Endothelial cell (in vitro differentiated cells): Measurements from ENCODE around the gene RTN3. TPM values are rescaled to one million over a fixed set of nuclear protein-coding genes. Genes with fewer than 3 reads are reported as not detected.

Experiments used
- DNase-seq: peaks from one replicate; pipeline ENCODE4 v3.0.0; 2021; ENCODE audit warnings: low spot score
- H3K27ac Mint-ChIP-seq: one replicate; pipeline ENCODE4 v1.8.0; 2021; ENCODE audit warnings: mixed read lengths, inconsistent platforms; ENCODE audit not compliant: unreplicated experiment
- H3K27me3 Mint-ChIP-seq: one replicate; pipeline ENCODE4 v1.8.0; 2021; ENCODE audit warnings: mild to moderate bottlenecking, moderate library complexity, mixed read lengths, inconsistent platforms; ENCODE audit not compliant: unreplicated experiment
- H3K36me3 Mint-ChIP-seq: one replicate; pipeline ENCODE4 v1.8.0; 2021; ENCODE audit warnings: mild to moderate bottlenecking, low read depth, mixed read lengths, inconsistent platforms; ENCODE audit not compliant: unreplicated experiment
- H3K4me1 Mint-ChIP-seq: one replicate; pipeline ENCODE4 v1.8.0; 2021; ENCODE audit warnings: mild to moderate bottlenecking, mixed read lengths, inconsistent platforms; ENCODE audit not compliant: unreplicated experiment
- H3K4me3 Mint-ChIP-seq: one replicate; pipeline ENCODE4 v1.8.0; 2021; ENCODE audit warnings: mild to moderate bottlenecking, mixed read lengths, inconsistent platforms; ENCODE audit not compliant: unreplicated experiment
- H3K9me3 Mint-ChIP-seq: one replicate; pipeline ENCODE4 v1.8.0; 2021; ENCODE audit warnings: mixed read lengths, inconsistent platforms; ENCODE audit not compliant: unreplicated experiment
- CTCF ChIP-seq: fragments of 200-600 bp; sonication (generic); IDR thresholded peaks from one replicate; pipeline ENCODE4 v1.5.0; 2021; ENCODE audit warnings: antibody characterized with exemption; ENCODE audit not compliant: unreplicated experiment
- total RNA-seq: library from RNA; stranded (reverse); fragmentation: NEBNext Ultra II Directional; extraction: Animal tissue kit (Norgen Biotek cat#: 25700); gene quantifications from one replicate; pipeline ENCODE4 v1.2.1, GENCODE V29; 2021; ENCODE audit not compliant: unreplicated experiment

Gene RTN3
- total RNA-seq, 1 donor from 2014 or later, result 103 TPM

GRCh38 chr11:63708764-63709163, 27.5 kb downstream of the RTN3 start:
- Mint-ChIP-seq H3K36me3 (no peaks in the 10 kb centered on the region), H3K4me3 (no peak overlapping the region), H3K27ac (no peak overlapping the region), H3K9me3 (no peaks in the 10 kb centered on the region), H3K4me1 (peaks cover 5% of the 10 kb centered on the region), H3K27me3 (peaks cover 3% of the 10 kb centered on the region)
- TF ChIP-seq CTCF, result no peak
- no peak for DNase-seq

GRCh38 chr11:63709336-63709884, 28.1 kb downstream of the RTN3 start:
- no peak for DNase-seq
- peaks cover 5% of the 10 kb centered on the region for H3K4me1 Mint-ChIP-seq
- H3K36me3 Mint-ChIP-seq, result no peaks in the 10 kb centered on the region
- no peak overlapping the region for H3K4me3 Mint-ChIP-seq
- no peak overlapping the region for H3K27ac Mint-ChIP-seq
- TF ChIP-seq CTCF, result no peak
- peaks cover 3% of the 10 kb centered on the region for H3K27me3 Mint-ChIP-seq
- H3K9me3 Mint-ChIP-seq, result no peaks in the 10 kb centered on the region

- Mint-ChIP-seq H3K9me3 (no peaks in the 10 kb centered on the region), H3K36me3 (no peaks in the 10 kb centered on the region), H3K4me1 (peaks cover 5% of the 10 kb centered on the region), H3K27me3 (peaks cover 3% of the 10 kb centered on the region), H3K27ac (peak overlapping the region; percentile 70), H3K4me3 (no peak overlapping the region)
- no peak for DNase-seq
- no peak for TF ChIP-seq CTCF
Observed at GRCh38 chr11:63710476-63711217, 29.3 kb downstream of the RTN3 start.

GRCh38 chr11:63711838-63712237, 30.5 kb downstream of the RTN3 start:
- Mint-ChIP-seq H3K4me1 (peaks cover 5% of the 10 kb centered on the region), H3K27me3 (peaks cover 3% of the 10 kb centered on the region), H3K36me3 (no peaks in the 10 kb centered on the region), H3K4me3 (no peak overlapping the region), H3K9me3 (no peaks in the 10 kb centered on the region), H3K27ac (no peak overlapping the region)
- TF ChIP-seq CTCF, result no peak
- no peak for DNase-seq

- no peak for TF ChIP-seq CTCF
Observed at GRCh38 chr11:63713766-63714165, 32.5 kb downstream of the RTN3 start.

More at GRCh38 chr11:63713766-63714165, 32.5 kb downstream of the RTN3 start:
- H3K9me3 Mint-ChIP-seq, result no peaks in the 10 kb centered on the region
- DNase-seq, result no peak
- H3K36me3 Mint-ChIP-seq, result no peaks in the 10 kb centered on the region
- peaks cover 3% of the 10 kb centered on the region for H3K27me3 Mint-ChIP-seq
- H3K4me3 Mint-ChIP-seq, result no peak overlapping the region
- no peak overlapping the region for H3K27ac Mint-ChIP-seq
- H3K4me1 Mint-ChIP-seq, result peaks cover 5% of the 10 kb centered on the region
